ENCODE data around the gene CEP85. TPM values are rescaled to one million over a fixed set of nuclear protein-coding genes. Genes with fewer than 3 reads are reported as not detected.

The CEP85 gene
- total RNA-seq, 1 experiment from 2014 or later: 37.2 TPM

- H3K4me3 ChIP-seq (replicated peaks in 1 of 2; ENCODE audit: low read depth in 1 of 2, low read length in 2 of 2): peak overlapping the region; percentile 79 to 91
- BruUV-seq (replicated peaks): TSS peak; percentile 88
- CTCF ChIA-PET: no interaction called here
- H4K20me1 ChIP-seq (ENCODE audit: insufficient read depth): no peaks in the 10 kb centered on the region
- DNase-seq (ENCODE audit: low read depth, low spot score): no peak
- peak; percentile 8; the same call in 1 of the 2 replicates for ATAC-seq
- H3K9me2 ChIP-seq (ENCODE audit: insufficient read depth): no peaks in the 10 kb centered on the region
- intact Hi-C loops (cut with micrococcal nuclease): no loop called here
- H3K27ac ChIP-seq (ENCODE audit: low read depth, low read length): peak overlapping the region; percentile 28
- POLR2A ChIA-PET: no interaction called here
- no peaks in the 10 kb centered on the region for H3K9me3 ChIP-seq (ENCODE audit: control insufficient read depth in 1 of 2, insufficient read depth in 1 of 2, low read depth in 1 of 2, low read length in 2 of 2)
- peak overlapping the region; percentile 100 for H3K4me2 ChIP-seq (ENCODE audit: low read length)
- no peaks in the 10 kb centered on the region for H3K27me3 ChIP-seq (ENCODE audit: insufficient read depth, low read length)
- H3K36me3 ChIP-seq (ENCODE audit: control insufficient read depth in 1 of 2, insufficient read depth in 2 of 2, low read length in 2 of 2): no peaks in the 10 kb centered on the region
- peaks cover 12% of the 10 kb centered on the region for H3K79me2 ChIP-seq (ENCODE audit: insufficient read depth, low read length)
- H3K9ac ChIP-seq (ENCODE audit: low read length): peak overlapping the region; percentile 89
- TF ChIP-seq JUND (IDR thresholded peaks at IDR 0.05) (no peak), SRF (IDR thresholded peaks at IDR 0.05; ENCODE audit: low read depth) (no peak), TCF7L2 (IDR thresholded peaks at IDR 0.05; ENCODE audit: borderline replicate concordance, extremely low read depth, insufficient read depth, insufficient read length) (no peak), CBX3 (IDR thresholded peaks at IDR 0.05; ENCODE audit: low read depth) (no peak), ELF1 (IDR thresholded peaks at IDR 0.05; ENCODE audit: borderline replicate concordance, low read depth) (no peak), ZBTB33 (IDR thresholded peaks at IDR 0.05; ENCODE audit: extremely low read depth, insufficient replicate concordance, low read length) (no peak), ATF3 (IDR thresholded peaks at IDR 0.05) (no peak), ZNF274 (IDR thresholded peaks at IDR 0.05; ENCODE audit: low read depth, low read length) (no peak)
- TF ChIP-seq, protein P1, sequence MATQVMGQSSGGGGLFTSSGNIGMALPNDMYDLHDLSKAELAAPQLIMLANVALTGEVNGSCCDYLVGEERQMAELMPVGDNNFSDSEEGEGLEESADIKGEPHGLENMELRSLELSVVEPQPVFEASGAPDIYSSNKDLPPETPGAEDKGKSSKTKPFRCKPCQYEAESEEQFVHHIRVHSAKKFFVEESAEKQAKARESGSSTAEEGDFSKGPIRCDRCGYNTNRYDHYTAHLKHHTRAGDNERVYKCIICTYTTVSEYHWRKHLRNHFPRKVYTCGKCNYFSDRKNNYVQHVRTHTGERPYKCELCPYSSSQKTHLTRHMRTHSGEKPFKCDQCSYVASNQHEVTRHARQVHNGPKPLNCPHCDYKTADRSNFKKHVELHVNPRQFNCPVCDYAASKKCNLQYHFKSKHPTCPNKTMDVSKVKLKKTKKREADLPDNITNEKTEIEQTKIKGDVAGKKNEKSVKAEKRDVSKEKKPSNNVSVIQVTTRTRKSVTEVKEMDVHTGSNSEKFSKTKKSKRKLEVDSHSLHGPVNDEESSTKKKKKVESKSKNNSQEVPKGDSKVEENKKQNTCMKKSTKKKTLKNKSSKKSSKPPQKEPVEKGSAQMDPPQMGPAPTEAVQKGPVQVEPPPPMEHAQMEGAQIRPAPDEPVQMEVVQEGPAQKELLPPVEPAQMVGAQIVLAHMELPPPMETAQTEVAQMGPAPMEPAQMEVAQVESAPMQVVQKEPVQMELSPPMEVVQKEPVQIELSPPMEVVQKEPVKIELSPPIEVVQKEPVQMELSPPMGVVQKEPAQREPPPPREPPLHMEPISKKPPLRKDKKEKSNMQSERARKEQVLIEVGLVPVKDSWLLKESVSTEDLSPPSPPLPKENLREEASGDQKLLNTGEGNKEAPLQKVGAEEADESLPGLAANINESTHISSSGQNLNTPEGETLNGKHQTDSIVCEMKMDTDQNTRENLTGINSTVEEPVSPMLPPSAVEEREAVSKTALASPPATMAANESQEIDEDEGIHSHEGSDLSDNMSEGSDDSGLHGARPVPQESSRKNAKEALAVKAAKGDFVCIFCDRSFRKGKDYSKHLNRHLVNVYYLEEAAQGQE (IDR thresholded peaks at IDR 0.05; ENCODE audit: low read depth): no peak
- H3K4me1 ChIP-seq (ENCODE audit: control insufficient read depth in 1 of 2, insufficient read depth in 2 of 2, low read length in 2 of 2): peaks cover 9 to 38% of the 10 kb centered on the region in 2 experiments; a peak in 3 of 4 replicates
- H2AFZ ChIP-seq (ENCODE audit: low read depth, low read length, poor library complexity, severe bottlenecking): no peak overlapping the region
- RAD21 ChIA-PET (ENCODE audit: low non-redundant PET in 1 of 2, low total read pairs in 2 of 2, uncharacterized antibody in 2 of 2, unreplicated experiment in 2 of 2): no interaction called here
These were observed 71.8 kb downstream of the CEP85 start for GRCh38 chr1:26305667-26306289.
